Measurements from ENCODE around the gene KRT78.

KRT78 gene

GRCh38 chr12:52872644-52873389 is 24.0 kb upstream of the KRT78 start:
- no peak overlapping the region for H3K9ac ChIP-seq (ENCODE audit: low read length)
- no peak for TF ChIP-seq EZH2phosphoT487 (IDR thresholded peaks at IDR 0.05; ENCODE audit: low read depth)
- no peak for TF ChIP-seq CTCF (IDR thresholded peaks at IDR 0.05; ENCODE audit: low read depth, low read length)
- no peaks in the 10 kb centered on the region for H3K36me3 ChIP-seq (replicated peaks; ENCODE audit: low read depth, low read length)
- H3K4me3 ChIP-seq (ENCODE audit: low read length) = no peak overlapping the region
- no peaks in the 10 kb centered on the region for H3K9me3 ChIP-seq (ENCODE audit: insufficient read depth, low read length)
- no peak overlapping the region for H3K27ac ChIP-seq (ENCODE audit: low read length)
- no peak overlapping the region for H3K4me2 ChIP-seq (ENCODE audit: low read length)
- H3K27me3 ChIP-seq (ENCODE audit: low read depth, low read length) = peaks cover 8% of the 10 kb centered on the region
- no peaks in the 10 kb centered on the region for H4K20me1 ChIP-seq (ENCODE audit: insufficient read depth, low read length)
- H3K79me2 ChIP-seq (ENCODE audit: low read length) = no peaks in the 10 kb centered on the region
- no peak overlapping the region for H2AFZ ChIP-seq (ENCODE audit: low read depth, low read length)
- peaks cover 12% of the 10 kb centered on the region for H3K4me1 ChIP-seq (ENCODE audit: low read length)

GRCh38 chr12:52871291-52872039 is 22.7 kb upstream of the KRT78 start:
- H3K4me2 ChIP-seq (ENCODE audit: low read length) = no peak overlapping the region
- no peaks in the 10 kb centered on the region for H3K36me3 ChIP-seq (replicated peaks; ENCODE audit: low read depth, low read length)
- H3K9me3 ChIP-seq (ENCODE audit: insufficient read depth, low read length) = no peaks in the 10 kb centered on the region
- H3K27me3 ChIP-seq (ENCODE audit: low read depth, low read length) = peaks cover 8% of the 10 kb centered on the region
- H3K9ac ChIP-seq (ENCODE audit: low read length) = no peak overlapping the region
- H3K27ac ChIP-seq (ENCODE audit: low read length) = no peak overlapping the region
- peaks cover 12% of the 10 kb centered on the region for H3K4me1 ChIP-seq (ENCODE audit: low read length)
- no peak for TF ChIP-seq EZH2phosphoT487 (IDR thresholded peaks at IDR 0.05; ENCODE audit: low read depth)
- TF ChIP-seq CTCF (IDR thresholded peaks at IDR 0.05; ENCODE audit: low read depth, low read length) = no peak
- no peak overlapping the region for H2AFZ ChIP-seq (ENCODE audit: low read depth, low read length)
- no peaks in the 10 kb centered on the region for H4K20me1 ChIP-seq (ENCODE audit: insufficient read depth, low read length)
- H3K79me2 ChIP-seq (ENCODE audit: low read length) = no peaks in the 10 kb centered on the region
- H3K4me3 ChIP-seq (ENCODE audit: low read length) = no peak overlapping the region

GRCh38 chr12:52870361-52871290 is 21.8 kb upstream of the KRT78 start:
- Histone ChIP-seq H3K36me3 (replicated peaks; ENCODE audit: low read depth, low read length) (no peaks in the 10 kb centered on the region), H4K20me1 (ENCODE audit: insufficient read depth, low read length) (no peaks in the 10 kb centered on the region), H2AFZ (ENCODE audit: low read depth, low read length) (no peak overlapping the region), H3K27ac (ENCODE audit: low read length) (no peak overlapping the region), H3K9me3 (ENCODE audit: insufficient read depth, low read length) (no peaks in the 10 kb centered on the region), H3K9ac (ENCODE audit: low read length) (no peak overlapping the region), H3K4me2 (ENCODE audit: low read length) (peak overlapping the region; percentile 79), H3K4me3 (ENCODE audit: low read length) (peak overlapping the region; percentile 64), H3K4me1 (ENCODE audit: low read length) (peaks cover 12% of the 10 kb centered on the region), H3K79me2 (ENCODE audit: low read length) (no peaks in the 10 kb centered on the region), H3K27me3 (ENCODE audit: low read depth, low read length) (peaks cover 8% of the 10 kb centered on the region)
- TF ChIP-seq CTCF (IDR thresholded peaks at IDR 0.05; ENCODE audit: low read depth, low read length) (peak; percentile 95), EZH2phosphoT487 (IDR thresholded peaks at IDR 0.05; ENCODE audit: low read depth) (no peak)
